H1 (cell line): ENCODE results near the gene MAGI1. TPM values are rescaled to one million over a fixed set of nuclear protein-coding genes. Genes with fewer than 3 reads are reported as not detected.

Experiments
- CTCF ChIA-PET: fragments of 300-600 bp; sonication (Branson Sonifier 250); formaldehyde crosslinking; loops from one replicate; lab custom pipeline; 2021; ENCODE audit not compliant: partially characterized antibody; lab: Charles Lee
- POLR2A ChIA-PET: fragments of 300-600 bp; sonication (Branson Sonifier 250); formaldehyde crosslinking; loops from one replicate; lab custom pipeline; 2021; ENCODE audit warnings: inconsistent platforms; ENCODE audit not compliant: partially characterized antibody; lab: Charles Lee
- DNase-seq, 2 experiments: peaks; one replicate each; pipeline versions ENCODE4 v3.0.0 to v3.0.0-alpha.2; 2010 to 2022; ENCODE audit warnings: low spot score in 2 of 2, low read depth in 1 of 2, mixed read lengths in 1 of 2
- FAIRE-seq: peaks from 2 replicates; lab custom pipeline; 2011; peaks lifted over from hg19 to GRCh38; lab: Jason Lieb, UNC
- H2AFZ ChIP-seq: 2 replicates; pipeline ENCODE4 v1.8.1; 2012; ENCODE audit warnings: low read length, inconsistent platforms
- H2AK5ac ChIP-seq: 2 replicates; pipeline ENCODE4 v1.6.1; 2013; ENCODE audit warnings: low read depth, low read length
- H2BK120ac ChIP-seq: replicated peaks from 2 replicates; pipeline ENCODE3; 2013; ENCODE audit warnings: low read depth, low read length, inconsistent platforms
- H2BK12ac ChIP-seq: 2 replicates; pipeline ENCODE4 v1.6.1; 2013; ENCODE audit warnings: low read depth, low read length
- H2BK15ac ChIP-seq: 2 replicates; pipeline ENCODE4 v1.6.1; 2013; ENCODE audit warnings: low read length
- H2BK20ac ChIP-seq: 2 replicates; pipeline ENCODE4 v1.6.1; 2013; ENCODE audit warnings: low read length
- H2BK5ac ChIP-seq: 2 replicates; pipeline ENCODE4 v1.6.1; 2013; ENCODE audit warnings: low read depth, low read length
- H3K14ac ChIP-seq: 2 replicates; pipeline ENCODE4 v1.6.1; 2013; ENCODE audit warnings: inconsistent platforms; ENCODE audit not compliant: insufficient read length
- H3K18ac ChIP-seq: 2 replicates; pipeline ENCODE4 v1.6.1; 2013; ENCODE audit warnings: low read length; ENCODE audit errors: extremely low read depth
- H3K23ac ChIP-seq: 2 replicates; pipeline ENCODE4 v1.6.1; 2013; ENCODE audit warnings: inconsistent platforms; ENCODE audit not compliant: insufficient read length
- H3K23me2 ChIP-seq: 2 replicates; pipeline ENCODE4 v1.6.1; 2013; ENCODE audit warnings: low read depth, low read length
- H3K27ac ChIP-seq: 2 replicates; pipeline ENCODE4 v1.6.1; 2011; ENCODE audit warnings: low read depth, low read length, inconsistent platforms
- H3K27me3 ChIP-seq, 4 experiments: replicated peaks in 1 of 4; 1 replicate in 1 of 4; 2 replicates in 3 of 4; pipeline versions ENCODE4 v1.6.1 to v1.8.1; 2011 to 2013; ENCODE audit warnings: low read length in 3 of 4, mild to moderate bottlenecking in 3 of 4, inconsistent platforms in 2 of 4, mixed read lengths in 2 of 4, moderate library complexity in 1 of 4; ENCODE audit not compliant: control insufficient read depth in 3 of 4, insufficient read depth in 3 of 4; ENCODE audit errors: extremely low read depth in 1 of 4
- H3K36me3 ChIP-seq, 4 experiments: 2 replicates each; pipeline versions ENCODE4 v1.6.1 to v1.8.1; 2011 to 2013; ENCODE audit warnings: mild to moderate bottlenecking in 4 of 4, low read length in 3 of 4, moderate library complexity in 2 of 4, control low read depth in 1 of 4, inconsistent platforms in 1 of 4; ENCODE audit not compliant: insufficient read depth in 4 of 4, control insufficient read depth in 2 of 4
- H3K4ac ChIP-seq: replicated peaks from 2 replicates; pipeline ENCODE3; 2013; ENCODE audit warnings: low read length, low read depth, mixed read lengths, inconsistent platforms; ENCODE audit not compliant: insufficient read length
- H3K4me1 ChIP-seq, 4 experiments: replicated peaks in 1 of 4; 1 replicate in 1 of 4; 2 replicates in 3 of 4; pipeline versions ENCODE4 v1.6.1 to v1.8.1; 2011 to 2013; ENCODE audit warnings: low read length in 3 of 4, inconsistent platforms in 2 of 4, mixed read lengths in 1 of 4; ENCODE audit not compliant: insufficient read depth in 4 of 4, control insufficient read depth in 3 of 4
- H3K4me2 ChIP-seq, 2 experiments: 2 replicates each; pipeline versions ENCODE4 v1.6.1 to v1.8.1; 2011 to 2013; ENCODE audit warnings: low read depth in 2 of 2, low read length in 2 of 2, control low read depth in 1 of 2, inconsistent platforms in 1 of 2, mild to moderate bottlenecking in 1 of 2; ENCODE audit not compliant: insufficient read depth in 1 of 2
- H3K4me3 ChIP-seq, 4 experiments: fragments of 200-600, 300-600 bp in 1 of 4; sonication (generic), shearing (Covaris generic), sonication (Bioruptor Twin) in 1 of 4; 2 replicates each; pipeline versions ENCODE4 v1.5.1 to v1.8.1; 2011 to 2016; ENCODE audit warnings: low read length in 4 of 4, low read depth in 3 of 4, control low read depth in 2 of 4, inconsistent platforms in 2 of 4, mild to moderate bottlenecking in 2 of 4, mixed read lengths in 1 of 4, moderate library complexity in 1 of 4; ENCODE audit not compliant: insufficient read depth in 2 of 4; ENCODE audit errors: extremely low read depth in 1 of 4
- H3K56ac ChIP-seq: replicated peaks from 2 replicates; pipeline ENCODE3; 2013; ENCODE audit warnings: low read depth, mild to moderate bottlenecking, mixed read lengths, low read length, inconsistent platforms; ENCODE audit not compliant: insufficient read length
- H3K79me1 ChIP-seq: 2 replicates; pipeline ENCODE4 v1.6.1; 2013; ENCODE audit warnings: low read depth, low read length, control low read depth
- H3K79me2 ChIP-seq, 2 experiments: 2 replicates each; pipeline versions ENCODE4 v1.6.1 to v1.8.1; 2012 to 2013; ENCODE audit warnings: low read length in 2 of 2, mild to moderate bottlenecking in 2 of 2, inconsistent platforms in 1 of 2; ENCODE audit not compliant: insufficient read depth in 2 of 2, control insufficient read depth in 1 of 2
- H3K9ac ChIP-seq, 4 experiments: replicated peaks in 1 of 4; 1 replicate in 1 of 4; 2 replicates in 3 of 4; pipeline versions ENCODE4 v1.6.1 to v1.8.1; 2011 to 2013; ENCODE audit warnings: low read depth in 3 of 4, low read length in 3 of 4, control low read depth in 2 of 4, mild to moderate bottlenecking in 2 of 4, moderate library complexity in 2 of 4, inconsistent platforms in 1 of 4; ENCODE audit errors: extremely low read depth in 1 of 4
- H3K9me3 ChIP-seq, 2 experiments: 2 replicates each; pipeline versions ENCODE4 v1.6.1 to v1.8.1; 2012 to 2013; ENCODE audit warnings: mild to moderate bottlenecking in 2 of 2, moderate library complexity in 2 of 2, control low read depth in 1 of 2, inconsistent platforms in 1 of 2, low read depth in 1 of 2, low read length in 1 of 2, mixed read lengths in 1 of 2; ENCODE audit not compliant: insufficient read depth in 2 of 2
- H4K20me1 ChIP-seq, 2 experiments: replicated peaks in 1 of 2; 2 replicates each; pipeline versions ENCODE3 to v1.8.1; 2011 to 2013; ENCODE audit warnings: inconsistent platforms in 2 of 2, low read length in 2 of 2, mild to moderate bottlenecking in 1 of 2; ENCODE audit not compliant: insufficient read depth in 2 of 2, control insufficient read depth in 1 of 2
- H4K5ac ChIP-seq: 2 replicates; pipeline ENCODE4 v1.6.1; 2013; ENCODE audit warnings: low read length, low read depth, mixed read lengths, inconsistent platforms; ENCODE audit not compliant: insufficient read length
- H4K8ac ChIP-seq: 2 replicates; pipeline ENCODE4 v1.8.0; 2013; ENCODE audit warnings: mild to moderate bottlenecking, moderate library complexity, low read length, inconsistent platforms; ENCODE audit not compliant: insufficient read depth; ENCODE audit errors: extremely low read depth
- H4K91ac ChIP-seq: replicated peaks from 2 replicates; pipeline ENCODE3; 2013; ENCODE audit warnings: low read length, mixed read lengths, inconsistent platforms; ENCODE audit not compliant: insufficient read length
- BRCA1 ChIP-seq: IDR thresholded peaks from 2 replicates; pipeline ENCODE4 v1.6.1; 2012; ENCODE audit warnings: low read depth, low read length, improper control_type of control experiment
- CHD2 ChIP-seq: IDR thresholded peaks from 2 replicates; pipeline ENCODE4 v1.6.1; 2012; ENCODE audit warnings: low read length, improper control_type of control experiment
- EZH2 ChIP-seq: fragments of 200-600 bp; sonication (generic); IDR thresholded peaks from 2 replicates; pipeline ENCODE4 v1.7.1; 2012; ENCODE audit warnings: low read depth, mild to moderate bottlenecking, moderate library complexity, low read length, inconsistent platforms; ENCODE audit not compliant: severe bottlenecking
- NANOG ChIP-seq: IDR thresholded peaks from 2 replicates; pipeline ENCODE4 v1.6.1; 2011; ENCODE audit warnings: low read length, low read depth, mild to moderate bottlenecking, inconsistent platforms; ENCODE audit not compliant: insufficient read depth, poor library complexity, severe bottlenecking
- NRF1 ChIP-seq: IDR thresholded peaks from 2 replicates; pipeline ENCODE4 v1.6.1; 2011; ENCODE audit warnings: mild to moderate bottlenecking, low read depth, low read length, improper control_type of control experiment
- POU5F1 ChIP-seq: IDR thresholded peaks from 2 replicates; pipeline ENCODE4 v1.6.1; 2011; ENCODE audit warnings: low read depth, mild to moderate bottlenecking, low read length, moderate library complexity
- TAF1 ChIP-seq: IDR thresholded peaks from 2 replicates; pipeline ENCODE4 v1.6.1; 2011; ENCODE audit warnings: mild to moderate bottlenecking, low read depth, low read length
- TEAD4 ChIP-seq: IDR thresholded peaks from 2 replicates; pipeline ENCODE4 v1.6.1; 2012; ENCODE audit warnings: low read depth, low read length, inconsistent platforms, mixed read lengths
- YY1 ChIP-seq: IDR thresholded peaks from 2 replicates; pipeline ENCODE4 v1.6.1; 2011; ENCODE audit warnings: low read depth, mild to moderate bottlenecking, low read length
- WGBS, 2 experiments: shearing (Covaris generic) in 1 of 2; methylation state at CpG; one replicate each; pipeline versions ENCODE4 v1.1.6 to v1.1.7; 2013 to 2015; ENCODE audit warnings: low lambda C conversion rate in 2 of 2, mixed read lengths in 2 of 2, inconsistent platforms in 1 of 2, low coverage in 1 of 2, missing lambda C conversion rate in 1 of 2; ENCODE audit not compliant: insufficient replicate concordance in 2 of 2, insufficient coverage in 1 of 2, insufficient read length in 1 of 2; ENCODE audit errors: extremely low coverage in 1 of 2, missing lambda C conversion rate in 1 of 2; 5-methylcytosine and 5-hydroxymethylcytosine counted together
- polyA plus RNA-seq, 7 experiments: library from polyadenylated mRNA; depleted of rRNA in 3 of 7; stranded (reverse) in 5 of 7; unstranded in 2 of 7; fragments of >200 nt in 5 of 7; fragments of 200-250 nt in 2 of 7; gene quantifications; 1 replicate in 5 of 7; 2 replicates in 1 of 7; 4 replicates in 1 of 7; pipeline versions ENCODE4 v1.2.1 to v1.2.3, GENCODE V29; 2011 to 2013; ENCODE audit warnings: missing spikeins in 2 of 7, mixed read lengths in 2 of 7
- total RNA-seq: library from RNA; stranded (reverse); fragmentation: NEBNext Ultra II Directional; extraction: Animal tissue kit (Norgen Biotek cat#: 25700); gene quantifications from 2 replicates; pipeline ENCODE4 v1.2.1, GENCODE V29; 2021
- TF ChIP-seq, protein P1 (sequence below): IDR thresholded peaks from 2 replicates; pipeline ENCODE4 v1.6.1; 2012; ENCODE audit warnings: inconsistent platforms
- TF ChIP-seq, protein P2 (sequence below): IDR thresholded peaks from 2 replicates; pipeline ENCODE4 v1.6.1; 2011; ENCODE audit warnings: low read length, improper control_type of control experiment

The MAGI1 gene
- total and polyA plus RNA-seq, 2 of the 8 experiments (the other 6 are each of a cell fraction or from before 2014, with no cell fraction given): 19.8 to 78.0 TPM

DNA sequence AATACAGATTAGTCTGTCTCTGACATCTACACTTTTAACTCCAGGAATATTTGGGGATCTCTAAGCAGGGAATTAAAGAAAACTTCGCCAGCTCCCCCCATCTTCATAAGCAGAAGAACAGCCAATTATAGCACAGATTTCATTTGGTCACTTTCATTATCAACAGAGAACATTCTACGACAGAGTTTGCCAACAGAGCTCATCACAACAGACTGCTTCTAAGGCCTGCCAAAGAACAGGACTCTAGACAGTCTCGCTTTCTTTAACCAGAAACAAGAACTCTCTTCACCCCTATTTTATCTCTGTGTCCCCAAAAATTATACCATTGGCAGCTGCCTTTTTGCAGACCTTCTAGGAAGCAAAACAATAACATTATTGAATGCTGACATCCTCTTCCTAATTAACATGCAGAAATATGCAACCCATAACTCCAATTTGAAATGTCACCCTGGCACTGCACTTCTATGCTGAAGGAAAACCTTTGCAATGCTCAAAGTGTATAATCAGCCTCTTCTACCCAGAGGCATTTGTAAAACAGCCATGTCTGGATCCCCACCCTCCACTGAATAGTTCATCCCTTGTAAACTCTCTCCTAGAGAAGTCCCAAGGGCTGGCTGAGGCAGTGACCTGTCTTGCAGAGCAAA is 552.8 kb downstream of the MAGI1 start:
- no peak overlapping the region for H3K9ac ChIP-seq
- H2BK120ac ChIP-seq: no peak overlapping the region
- WGBS, 2 experiments: 84% methylated on average over 3 of the region's 3 CpGs; no CpG with 5 or more reads in 1 of the 2 experiments
- H3K56ac ChIP-seq: no peak overlapping the region
- H3K9me3 ChIP-seq: no peaks in the 10 kb centered on the region
- POLR2A ChIA-PET: interaction anchor here (0.7 kb wide), 1 partner anchor 10 kb away, joined by 3 read pairs; no protein-coding TSS in a partner anchor
- no peak overlapping the region for H3K4ac ChIP-seq
- peaks cover 2% of the 10 kb centered on the region in 2 experiments for H4K20me1 ChIP-seq
- no peak overlapping the region for H4K91ac ChIP-seq
- H4K5ac ChIP-seq: no peak overlapping the region
- H3K18ac ChIP-seq: no peak overlapping the region
- H3K79me1 ChIP-seq: peaks cover 5% of the 10 kb centered on the region; the same call in 1 of the 2 replicates
- CTCF ChIA-PET: interaction anchor here (1.2 kb wide), 1 partner anchor 31 kb away, joined by 3 read pairs; no protein-coding TSS in a partner anchor
- H3K4me3 ChIP-seq: no peak overlapping the region
- H2BK20ac ChIP-seq: no peak overlapping the region
- peaks cover 6 to 35% (median 23%) of the 10 kb centered on the region in 4 experiments for H3K4me1 ChIP-seq
- no peak overlapping the region for H2AK5ac ChIP-seq
- no peak overlapping the region for H3K14ac ChIP-seq
- no peak for DNase-seq
- no peak overlapping the region for H3K23ac ChIP-seq
- no peaks in the 10 kb centered on the region for H3K23me2 ChIP-seq
- peaks cover 3 to 65% of the 10 kb centered on the region in 2 experiments; a peak in 3 of 4 replicates for H3K79me2 ChIP-seq
- no peak overlapping the region for H2BK15ac ChIP-seq
- H4K8ac ChIP-seq: no peak overlapping the region
- H2AFZ ChIP-seq: no peak overlapping the region
- no peaks in the 10 kb centered on the region for H3K36me3 ChIP-seq
- H2BK5ac ChIP-seq: no peak overlapping the region
- peak; percentile 45 for FAIRE-seq
- H3K4me2 ChIP-seq: no peak overlapping the region; a peak in 1 of 4 replicates
- no peak overlapping the region for H3K27ac ChIP-seq
- no peak overlapping the region for H2BK12ac ChIP-seq
- H3K27me3 ChIP-seq: no peaks in the 10 kb centered on the region
- TF ChIP-seq POU5F1 (no peak), CHD2 (no peak), NRF1 (no peak), TEAD4 (no peak), EZH2 (no peak), YY1 (no peak), NANOG (no peak), BRCA1 (no peak), TAF1 (no peak)
- TF ChIP-seq, protein P1, sequence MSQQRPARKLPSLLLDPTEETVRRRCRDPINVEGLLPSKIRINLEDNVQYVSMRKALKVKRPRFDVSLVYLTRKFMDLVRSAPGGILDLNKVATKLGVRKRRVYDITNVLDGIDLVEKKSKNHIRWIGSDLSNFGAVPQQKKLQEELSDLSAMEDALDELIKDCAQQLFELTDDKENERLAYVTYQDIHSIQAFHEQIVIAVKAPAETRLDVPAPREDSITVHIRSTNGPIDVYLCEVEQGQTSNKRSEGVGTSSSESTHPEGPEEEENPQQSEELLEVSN: no peak
- TF ChIP-seq, protein P2, sequence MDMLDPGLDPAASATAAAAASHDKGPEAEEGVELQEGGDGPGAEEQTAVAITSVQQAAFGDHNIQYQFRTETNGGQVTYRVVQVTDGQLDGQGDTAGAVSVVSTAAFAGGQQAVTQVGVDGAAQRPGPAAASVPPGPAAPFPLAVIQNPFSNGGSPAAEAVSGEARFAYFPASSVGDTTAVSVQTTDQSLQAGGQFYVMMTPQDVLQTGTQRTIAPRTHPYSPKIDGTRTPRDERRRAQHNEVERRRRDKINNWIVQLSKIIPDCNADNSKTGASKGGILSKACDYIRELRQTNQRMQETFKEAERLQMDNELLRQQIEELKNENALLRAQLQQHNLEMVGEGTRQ: no peak
